Transverse colon (tissue), 4 donors: ENCODE data around the gene CIAO3.

Experiments used
- POLR2A ChIP-seq: fragments of 450-650 bp; IDR thresholded peaks from one replicate; pipeline ENCODE4 v1.6.1; 2016; ENCODE audit warnings: antibody characterized with exemption, mild to moderate bottlenecking, moderate library complexity
- POLR2AphosphoS5 ChIP-seq, 3 donors: sonication (generic); formaldehyde crosslinking; IDR thresholded peaks; one replicate each; pipeline ENCODE4 v1.6.1; 2016; ENCODE audit warnings: antibody characterized with exemption in 3 of 3
- TF ChIP-seq, protein P1 (sequence below), 5 experiments: fragments of 200-600 bp in 3 of 5; fragments of 450-650 bp in 2 of 5; sonication (generic) in 3 of 5; IDR thresholded peaks; 1 replicate in 2 of 5; 2 replicates in 3 of 5; pipeline ENCODE4 v1.5.1; 2016 to 2017; ENCODE audit warnings: antibody characterized with exemption in 5 of 5, inconsistent platforms in 3 of 5, mild to moderate bottlenecking in 2 of 5, moderate library complexity in 1 of 5

DNA sequence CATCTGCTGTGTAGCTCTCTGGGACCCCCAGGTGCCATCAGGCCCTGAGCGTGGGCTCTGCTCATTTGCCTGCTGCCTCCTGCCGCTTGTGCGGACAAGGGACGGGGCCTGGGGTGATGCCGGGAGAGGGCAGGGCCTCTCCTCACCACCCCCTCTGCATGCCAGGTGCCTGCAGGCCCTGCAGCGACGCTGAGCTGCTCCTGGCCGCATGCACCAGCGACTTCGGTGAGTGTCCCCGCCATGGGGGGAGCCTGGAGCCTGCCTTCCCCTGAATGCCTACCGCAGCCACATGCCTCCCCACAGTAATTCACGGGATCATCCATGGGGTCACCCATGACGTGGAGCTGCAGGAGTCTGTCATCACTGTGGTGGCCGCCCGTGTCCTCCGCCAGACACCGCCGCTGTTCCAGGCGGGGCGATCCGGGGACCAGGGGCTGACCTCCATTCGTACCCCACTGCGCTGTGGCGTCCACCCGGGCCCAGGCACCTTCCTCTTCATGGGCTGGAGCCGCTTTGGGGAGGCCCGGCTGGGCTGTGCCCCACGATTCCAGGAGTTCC lies 23.9 kb downstream of the CIAO3 start:
- TF ChIP-seq, protein P1, sequence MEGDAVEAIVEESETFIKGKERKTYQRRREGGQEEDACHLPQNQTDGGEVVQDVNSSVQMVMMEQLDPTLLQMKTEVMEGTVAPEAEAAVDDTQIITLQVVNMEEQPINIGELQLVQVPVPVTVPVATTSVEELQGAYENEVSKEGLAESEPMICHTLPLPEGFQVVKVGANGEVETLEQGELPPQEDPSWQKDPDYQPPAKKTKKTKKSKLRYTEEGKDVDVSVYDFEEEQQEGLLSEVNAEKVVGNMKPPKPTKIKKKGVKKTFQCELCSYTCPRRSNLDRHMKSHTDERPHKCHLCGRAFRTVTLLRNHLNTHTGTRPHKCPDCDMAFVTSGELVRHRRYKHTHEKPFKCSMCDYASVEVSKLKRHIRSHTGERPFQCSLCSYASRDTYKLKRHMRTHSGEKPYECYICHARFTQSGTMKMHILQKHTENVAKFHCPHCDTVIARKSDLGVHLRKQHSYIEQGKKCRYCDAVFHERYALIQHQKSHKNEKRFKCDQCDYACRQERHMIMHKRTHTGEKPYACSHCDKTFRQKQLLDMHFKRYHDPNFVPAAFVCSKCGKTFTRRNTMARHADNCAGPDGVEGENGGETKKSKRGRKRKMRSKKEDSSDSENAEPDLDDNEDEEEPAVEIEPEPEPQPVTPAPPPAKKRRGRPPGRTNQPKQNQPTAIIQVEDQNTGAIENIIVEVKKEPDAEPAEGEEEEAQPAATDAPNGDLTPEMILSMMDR (IDR thresholded peaks at IDR 0.05): no peak
- no peak for TF ChIP-seq POLR2A
- no peak for TF ChIP-seq POLR2AphosphoS5 (IDR thresholded peaks at IDR 0.05)
